ENCODE measurements around the gene ARHGAP22. TPM values are rescaled to one million over a fixed set of nuclear protein-coding genes. Genes with fewer than 3 reads are reported as not detected.

The ARHGAP22 gene
- total and polyA plus RNA-seq, 2 experiments from 2014 or later = 4.8 to 10.7 TPM

DNA sequence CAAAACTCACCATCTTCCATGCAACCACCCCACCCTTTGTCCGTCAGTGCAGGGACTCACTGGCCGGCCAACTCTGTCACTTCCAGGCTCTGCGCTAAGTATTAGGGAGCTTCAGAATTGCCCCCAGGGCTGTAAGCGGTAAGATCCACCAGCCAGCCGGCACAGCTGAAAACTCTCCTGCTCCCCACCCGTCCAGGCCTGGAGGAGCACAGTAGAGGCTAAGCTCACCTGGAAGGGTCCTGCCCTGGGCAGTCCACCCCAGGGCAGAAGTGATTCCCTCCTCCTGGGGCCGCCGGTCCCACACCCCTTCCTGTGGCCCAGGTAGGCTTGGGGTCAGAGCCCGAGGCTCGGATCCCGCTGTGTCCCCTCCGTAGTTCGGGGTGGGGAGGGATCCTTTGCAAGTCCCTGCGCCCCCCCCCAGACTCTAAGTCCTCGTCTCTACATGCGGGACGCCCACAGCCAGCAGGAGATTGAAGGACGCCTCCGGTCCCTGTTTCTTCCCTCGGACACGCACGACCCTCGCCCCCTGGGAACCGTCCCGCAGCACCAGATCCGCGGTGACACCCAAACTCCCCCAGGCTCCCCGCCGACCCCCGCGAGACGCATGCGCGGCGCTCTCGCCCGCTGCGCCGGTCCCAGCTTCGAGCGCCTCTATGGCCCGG is 138.9 kb downstream of the ARHGAP22 start:
- Histone ChIP-seq H3F3A (replicated peaks; ENCODE audit: low read depth) (0 out of 2 replicates have a peak, but pooled peaks cover 3% of the 10 kb centered on the region), H3K9me2 (ENCODE audit: insufficient read depth) (no peaks in the 10 kb centered on the region), H2AFZ (peak overlapping the region; percentile 76), H3K27me3 (ENCODE audit: insufficient read depth) (peaks cover 14% of the 10 kb centered on the region), H3K36me3 (ENCODE audit: insufficient read depth) (no peaks in the 10 kb centered on the region), H3K4me2 (peak overlapping the region; percentile 78), H3K4me3 (peak overlapping the region; percentile 52), H4K20me1 (replicated peaks; ENCODE audit: insufficient read depth) (no peaks in the 10 kb centered on the region; the same call in 1 of the 2 replicates), H3K27ac (ENCODE audit: low read depth) (no peak overlapping the region), H3K79me2 (replicated peaks; ENCODE audit: insufficient read depth) (no peaks in the 10 kb centered on the region), H3K4me1 (ENCODE audit: insufficient read depth) (peaks cover 7% of the 10 kb centered on the region; the same call in 1 of the 2 replicates)
- H3K27me3 Mint-ChIP-seq (ENCODE audit: insufficient read depth, low read depth, poor library complexity) = peaks cover 8% of the 10 kb centered on the region
- peak; percentile 52 for DNase-seq (ENCODE audit: low spot score)
- TF ChIP-seq EZH2 (IDR thresholded peaks at IDR 0.05; ENCODE audit: low read depth, unreplicated experiment) = no peak
- no peak for TF ChIP-seq EZH2phosphoT487 (IDR thresholded peaks at IDR 0.05; ENCODE audit: unreplicated experiment)
- TF ChIP-seq, protein P1, sequence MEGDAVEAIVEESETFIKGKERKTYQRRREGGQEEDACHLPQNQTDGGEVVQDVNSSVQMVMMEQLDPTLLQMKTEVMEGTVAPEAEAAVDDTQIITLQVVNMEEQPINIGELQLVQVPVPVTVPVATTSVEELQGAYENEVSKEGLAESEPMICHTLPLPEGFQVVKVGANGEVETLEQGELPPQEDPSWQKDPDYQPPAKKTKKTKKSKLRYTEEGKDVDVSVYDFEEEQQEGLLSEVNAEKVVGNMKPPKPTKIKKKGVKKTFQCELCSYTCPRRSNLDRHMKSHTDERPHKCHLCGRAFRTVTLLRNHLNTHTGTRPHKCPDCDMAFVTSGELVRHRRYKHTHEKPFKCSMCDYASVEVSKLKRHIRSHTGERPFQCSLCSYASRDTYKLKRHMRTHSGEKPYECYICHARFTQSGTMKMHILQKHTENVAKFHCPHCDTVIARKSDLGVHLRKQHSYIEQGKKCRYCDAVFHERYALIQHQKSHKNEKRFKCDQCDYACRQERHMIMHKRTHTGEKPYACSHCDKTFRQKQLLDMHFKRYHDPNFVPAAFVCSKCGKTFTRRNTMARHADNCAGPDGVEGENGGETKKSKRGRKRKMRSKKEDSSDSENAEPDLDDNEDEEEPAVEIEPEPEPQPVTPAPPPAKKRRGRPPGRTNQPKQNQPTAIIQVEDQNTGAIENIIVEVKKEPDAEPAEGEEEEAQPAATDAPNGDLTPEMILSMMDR (conservative IDR thresholded peaks at IDR 0.05; ENCODE audit: low read depth in 2 of 2) = no peak
- TF ChIP-seq, protein P2, sequence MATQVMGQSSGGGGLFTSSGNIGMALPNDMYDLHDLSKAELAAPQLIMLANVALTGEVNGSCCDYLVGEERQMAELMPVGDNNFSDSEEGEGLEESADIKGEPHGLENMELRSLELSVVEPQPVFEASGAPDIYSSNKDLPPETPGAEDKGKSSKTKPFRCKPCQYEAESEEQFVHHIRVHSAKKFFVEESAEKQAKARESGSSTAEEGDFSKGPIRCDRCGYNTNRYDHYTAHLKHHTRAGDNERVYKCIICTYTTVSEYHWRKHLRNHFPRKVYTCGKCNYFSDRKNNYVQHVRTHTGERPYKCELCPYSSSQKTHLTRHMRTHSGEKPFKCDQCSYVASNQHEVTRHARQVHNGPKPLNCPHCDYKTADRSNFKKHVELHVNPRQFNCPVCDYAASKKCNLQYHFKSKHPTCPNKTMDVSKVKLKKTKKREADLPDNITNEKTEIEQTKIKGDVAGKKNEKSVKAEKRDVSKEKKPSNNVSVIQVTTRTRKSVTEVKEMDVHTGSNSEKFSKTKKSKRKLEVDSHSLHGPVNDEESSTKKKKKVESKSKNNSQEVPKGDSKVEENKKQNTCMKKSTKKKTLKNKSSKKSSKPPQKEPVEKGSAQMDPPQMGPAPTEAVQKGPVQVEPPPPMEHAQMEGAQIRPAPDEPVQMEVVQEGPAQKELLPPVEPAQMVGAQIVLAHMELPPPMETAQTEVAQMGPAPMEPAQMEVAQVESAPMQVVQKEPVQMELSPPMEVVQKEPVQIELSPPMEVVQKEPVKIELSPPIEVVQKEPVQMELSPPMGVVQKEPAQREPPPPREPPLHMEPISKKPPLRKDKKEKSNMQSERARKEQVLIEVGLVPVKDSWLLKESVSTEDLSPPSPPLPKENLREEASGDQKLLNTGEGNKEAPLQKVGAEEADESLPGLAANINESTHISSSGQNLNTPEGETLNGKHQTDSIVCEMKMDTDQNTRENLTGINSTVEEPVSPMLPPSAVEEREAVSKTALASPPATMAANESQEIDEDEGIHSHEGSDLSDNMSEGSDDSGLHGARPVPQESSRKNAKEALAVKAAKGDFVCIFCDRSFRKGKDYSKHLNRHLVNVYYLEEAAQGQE (IDR thresholded peaks at IDR 0.05; ENCODE audit: unreplicated experiment) = no peak
- TF ChIP-seq ZNF114 (CRISPR knock-in tag; IDR thresholded peaks at IDR 0.05) = no peak
- TF ChIP-seq CREB1 (CRISPR knock-in tag; IDR thresholded peaks at IDR 0.05; ENCODE audit: low read depth) = no peak
- TF ChIP-seq STAT1 (IDR thresholded peaks at IDR 0.05; ENCODE audit: unreplicated experiment) = no peak
- TF ChIP-seq ZNF331 (CRISPR knock-in tag; IDR thresholded peaks at IDR 0.05; ENCODE audit: low read depth) = no peak
- no peak for TF ChIP-seq NANOG (IDR thresholded peaks at IDR 0.05; ENCODE audit: borderline replicate concordance)
- TF ChIP-seq, protein P3, sequence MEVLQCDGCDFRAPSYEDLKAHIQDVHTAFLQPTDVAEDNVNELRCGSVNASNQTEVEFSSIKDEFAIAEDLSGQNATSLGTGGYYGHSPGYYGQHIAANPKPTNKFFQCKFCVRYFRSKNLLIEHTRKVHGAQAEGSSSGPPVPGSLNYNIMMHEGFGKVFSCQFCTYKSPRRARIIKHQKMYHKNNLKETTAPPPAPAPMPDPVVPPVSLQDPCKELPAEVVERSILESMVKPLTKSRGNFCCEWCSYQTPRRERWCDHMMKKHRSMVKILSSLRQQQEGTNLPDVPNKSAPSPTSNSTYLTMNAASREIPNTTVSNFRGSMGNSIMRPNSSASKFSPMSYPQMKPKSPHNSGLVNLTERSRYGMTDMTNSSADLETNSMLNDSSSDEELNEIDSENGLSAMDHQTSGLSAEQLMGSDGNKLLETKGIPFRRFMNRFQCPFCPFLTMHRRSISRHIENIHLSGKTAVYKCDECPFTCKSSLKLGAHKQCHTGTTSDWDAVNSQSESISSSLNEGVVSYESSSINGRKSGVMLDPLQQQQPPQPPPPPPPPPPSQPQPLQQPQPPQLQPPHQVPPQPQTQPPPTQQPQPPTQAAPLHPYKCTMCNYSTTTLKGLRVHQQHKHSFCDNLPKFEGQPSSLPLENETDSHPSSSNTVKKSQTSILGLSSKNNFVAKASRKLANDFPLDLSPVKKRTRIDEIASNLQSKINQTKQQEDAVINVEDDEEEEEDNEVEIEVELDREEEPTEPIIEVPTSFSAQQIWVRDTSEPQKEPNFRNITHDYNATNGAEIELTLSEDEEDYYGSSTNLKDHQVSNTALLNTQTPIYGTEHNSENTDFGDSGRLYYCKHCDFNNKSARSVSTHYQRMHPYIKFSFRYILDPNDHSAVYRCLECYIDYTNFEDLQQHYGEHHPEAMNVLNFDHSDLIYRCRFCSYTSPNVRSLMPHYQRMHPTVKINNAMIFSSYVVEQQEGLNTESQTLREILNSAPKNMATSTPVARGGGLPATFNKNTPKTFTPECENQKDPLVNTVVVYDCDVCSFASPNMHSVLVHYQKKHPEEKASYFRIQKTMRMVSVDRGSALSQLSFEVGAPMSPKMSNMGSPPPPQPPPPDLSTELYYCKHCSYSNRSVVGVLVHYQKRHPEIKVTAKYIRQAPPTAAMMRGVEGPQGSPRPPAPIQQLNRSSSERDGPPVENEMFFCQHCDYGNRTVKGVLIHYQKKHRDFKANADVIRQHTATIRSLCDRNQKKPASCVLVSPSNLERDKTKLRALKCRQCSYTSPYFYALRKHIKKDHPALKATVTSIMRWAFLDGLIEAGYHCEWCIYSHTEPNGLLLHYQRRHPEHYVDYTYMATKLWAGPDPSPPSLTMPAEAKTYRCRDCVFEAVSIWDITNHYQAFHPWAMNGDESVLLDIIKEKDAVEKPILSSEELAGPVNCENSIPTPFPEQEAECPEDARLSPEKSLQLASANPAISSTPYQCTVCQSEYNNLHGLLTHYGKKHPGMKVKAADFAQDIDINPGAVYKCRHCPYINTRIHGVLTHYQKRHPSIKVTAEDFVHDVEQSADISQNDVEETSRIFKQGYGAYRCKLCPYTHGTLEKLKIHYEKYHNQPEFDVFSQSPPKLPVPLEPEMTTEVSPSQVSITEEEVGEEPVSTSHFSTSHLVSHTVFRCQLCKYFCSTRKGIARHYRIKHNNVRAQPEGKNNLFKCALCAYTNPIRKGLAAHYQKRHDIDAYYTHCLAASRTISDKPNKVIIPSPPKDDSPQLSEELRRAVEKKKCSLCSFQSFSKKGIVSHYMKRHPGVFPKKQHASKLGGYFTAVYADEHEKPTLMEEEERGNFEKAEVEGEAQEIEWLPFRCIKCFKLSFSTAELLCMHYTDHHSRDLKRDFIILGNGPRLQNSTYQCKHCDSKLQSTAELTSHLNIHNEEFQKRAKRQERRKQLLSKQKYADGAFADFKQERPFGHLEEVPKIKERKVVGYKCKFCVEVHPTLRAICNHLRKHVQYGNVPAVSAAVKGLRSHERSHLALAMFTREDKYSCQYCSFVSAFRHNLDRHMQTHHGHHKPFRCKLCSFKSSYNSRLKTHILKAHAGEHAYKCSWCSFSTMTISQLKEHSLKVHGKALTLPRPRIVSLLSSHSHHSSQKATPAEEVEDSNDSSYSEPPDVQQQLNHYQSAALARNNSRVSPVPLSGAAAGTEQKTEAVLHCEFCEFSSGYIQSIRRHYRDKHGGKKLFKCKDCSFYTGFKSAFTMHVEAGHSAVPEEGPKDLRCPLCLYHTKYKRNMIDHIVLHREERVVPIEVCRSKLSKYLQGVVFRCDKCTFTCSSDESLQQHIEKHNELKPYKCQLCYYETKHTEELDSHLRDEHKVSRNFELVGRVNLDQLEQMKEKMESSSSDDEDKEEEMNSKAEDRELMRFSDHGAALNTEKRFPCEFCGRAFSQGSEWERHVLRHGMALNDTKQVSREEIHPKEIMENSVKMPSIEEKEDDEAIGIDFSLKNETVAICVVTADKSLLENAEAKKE (CRISPR knock-in tag; IDR thresholded peaks at IDR 0.05) = no peak
- TF ChIP-seq JUNB (IDR thresholded peaks at IDR 0.05; ENCODE audit: unreplicated experiment) = no peak
- TF ChIP-seq, protein P4, sequence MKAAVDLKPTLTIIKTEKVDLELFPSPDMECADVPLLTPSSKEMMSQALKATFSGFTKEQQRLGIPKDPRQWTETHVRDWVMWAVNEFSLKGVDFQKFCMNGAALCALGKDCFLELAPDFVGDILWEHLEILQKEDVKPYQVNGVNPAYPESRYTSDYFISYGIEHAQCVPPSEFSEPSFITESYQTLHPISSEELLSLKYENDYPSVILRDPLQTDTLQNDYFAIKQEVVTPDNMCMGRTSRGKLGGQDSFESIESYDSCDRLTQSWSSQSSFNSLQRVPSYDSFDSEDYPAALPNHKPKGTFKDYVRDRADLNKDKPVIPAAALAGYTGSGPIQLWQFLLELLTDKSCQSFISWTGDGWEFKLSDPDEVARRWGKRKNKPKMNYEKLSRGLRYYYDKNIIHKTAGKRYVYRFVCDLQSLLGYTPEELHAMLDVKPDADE (IDR thresholded peaks at IDR 0.05) = no peak
- no peak for TF ChIP-seq POLR2AphosphoS5 (IDR thresholded peaks at IDR 0.05; ENCODE audit: low read depth)
- no peak overlapping the region for H3K27ac Mint-ChIP-seq
- H3K4me3 Mint-ChIP-seq = peak overlapping the region; percentile 59
- H3K36me3 Mint-ChIP-seq (ENCODE audit: low read depth) = no peaks in the 10 kb centered on the region; the same call in 2 of the 3 replicates
- H3K9me3 Mint-ChIP-seq = no peaks in the 10 kb centered on the region
- ATAC-seq = peak; percentile 52
- H3K4me1 Mint-ChIP-seq = peaks cover 26% of the 10 kb centered on the region

All from GM23338 (cell line).